Mesodermal cell (in vitro differentiated cells): ENCODE data around the gene MRAP.

Experiments used
- H3K27ac ChIP-seq: 2 replicates; pipeline ENCODE4 v1.7.0; 2013; ENCODE audit warnings: mild to moderate bottlenecking, low read depth, low read length, moderate library complexity; ENCODE audit not compliant: severe bottlenecking
- H3K36me3 ChIP-seq: 2 replicates; pipeline ENCODE4 v1.7.1; 2013; ENCODE audit warnings: mild to moderate bottlenecking, low read length, moderate library complexity; ENCODE audit not compliant: control insufficient read depth, insufficient read depth
- H3K4me1 ChIP-seq: one replicate; pipeline ENCODE4 v1.7.1; 2013; ENCODE audit warnings: mild to moderate bottlenecking, low read length; ENCODE audit not compliant: insufficient read depth, control insufficient read depth, poor library complexity, severe bottlenecking
- H3K4me3 ChIP-seq: 2 replicates; pipeline ENCODE4 v1.7.0; 2013; ENCODE audit warnings: low read length, control low read depth, mild to moderate bottlenecking; ENCODE audit not compliant: insufficient read depth, poor library complexity, severe bottlenecking; ENCODE audit errors: extremely low read depth
- H3K9me3 ChIP-seq: 2 replicates; pipeline ENCODE4 v1.7.1; 2013; ENCODE audit warnings: mild to moderate bottlenecking, low read length, moderate library complexity; ENCODE audit not compliant: control insufficient read depth
- whole genome bisulfite sequencing, 2 experiments: methylation state at CpG; one replicate each; pipeline ENCODE4 v1.1.5; 2013; ENCODE audit warnings: missing lambda C conversion rate in 2 of 2; ENCODE audit not compliant: insufficient coverage in 2 of 2; 5-methylcytosine and 5-hydroxymethylcytosine counted together

The MRAP gene

DNA sequence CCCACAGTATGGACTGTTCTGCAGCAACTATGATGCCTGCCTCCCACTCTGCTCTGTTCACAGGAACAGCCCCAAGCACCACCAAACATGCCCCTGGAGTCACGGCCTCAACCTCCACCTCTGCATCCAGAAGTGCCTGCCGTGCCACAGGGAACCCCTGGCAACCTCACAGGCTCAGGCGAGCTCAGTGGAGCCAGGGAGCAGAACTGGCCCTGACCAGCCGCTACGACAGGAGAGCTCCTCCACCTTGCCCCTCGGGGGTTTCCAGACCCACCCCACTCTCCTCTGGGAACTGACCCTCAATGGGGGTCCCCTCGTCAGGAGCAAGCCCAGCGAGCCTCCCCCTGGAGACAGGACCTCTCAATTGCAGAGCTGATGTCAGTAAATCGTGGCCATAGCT is 13.0 kb downstream of the MRAP start:
- 96 to 97% methylated on average over 6 to 9 of the region's 9 CpGs for WGBS, 2 experiments
- Histone ChIP-seq H3K9me3 (no peaks in the 10 kb centered on the region), H3K4me3 (no peak overlapping the region), H3K4me1 (no peaks in the 10 kb centered on the region), H3K36me3 (peaks cover 49% of the 10 kb centered on the region), H3K27ac (no peak overlapping the region)

DNA sequence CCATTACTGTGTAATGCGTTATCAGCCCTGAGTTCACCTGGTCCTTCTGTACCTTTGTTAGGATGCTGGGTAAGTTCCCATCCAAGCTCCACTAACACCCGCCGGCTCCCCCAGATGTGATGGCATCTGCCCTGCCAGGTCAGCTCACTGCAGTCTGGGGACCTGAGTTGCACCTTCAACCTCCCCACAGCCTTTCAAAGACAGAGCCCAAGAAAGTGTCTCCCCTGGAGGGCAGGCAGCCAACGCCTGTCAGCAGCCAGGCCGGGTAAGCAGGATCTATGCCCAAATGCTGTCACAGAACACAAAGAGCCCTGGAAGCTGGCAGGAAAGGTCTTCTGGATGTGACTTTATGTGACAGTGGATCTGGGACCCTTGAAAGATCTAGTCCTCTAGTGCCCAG is 13.7 kb downstream of the MRAP start:
- no peaks in the 10 kb centered on the region for H3K4me1 ChIP-seq
- WGBS, 2 experiments: 96 to 100% methylated on average over 4 to 5 of the region's 5 CpGs

DNA sequence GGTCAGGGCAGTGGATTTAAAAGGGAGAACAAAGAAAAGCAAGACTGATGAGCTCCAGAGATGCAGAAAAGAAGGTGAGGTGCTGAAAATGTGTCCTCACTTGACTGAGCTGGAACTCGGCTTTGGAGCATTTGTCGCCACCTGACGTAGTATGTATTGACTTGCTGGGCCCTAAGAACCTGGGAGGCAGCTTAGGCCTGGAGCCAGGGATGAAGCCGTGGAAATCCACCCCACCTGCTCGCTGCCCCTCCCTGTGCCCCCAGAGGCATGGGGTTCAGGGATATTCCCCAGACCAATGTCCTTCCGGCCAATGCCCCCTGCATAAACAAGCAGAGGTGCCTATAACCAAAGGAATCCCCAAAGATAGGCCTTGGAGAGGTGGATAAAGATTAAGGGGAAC is 14.3 kb downstream of the MRAP start:
- H3K9me3 ChIP-seq: no peaks in the 10 kb centered on the region
- no peak overlapping the region for H3K27ac ChIP-seq
- WGBS, 2 experiments: 91 to 92% methylated on average over 3 to 5 of the region's 6 CpGs
- peaks cover 62% of the 10 kb centered on the region for H3K36me3 ChIP-seq
- no peaks in the 10 kb centered on the region for H3K4me1 ChIP-seq
- H3K4me3 ChIP-seq: no peak overlapping the region

More for the DNA sequence above, 13.7 kb downstream of the MRAP start:
- no peak overlapping the region for H3K27ac ChIP-seq
- no peak overlapping the region for H3K4me3 ChIP-seq
- H3K9me3 ChIP-seq: no peaks in the 10 kb centered on the region
- H3K36me3 ChIP-seq: peaks cover 56% of the 10 kb centered on the region

DNA sequence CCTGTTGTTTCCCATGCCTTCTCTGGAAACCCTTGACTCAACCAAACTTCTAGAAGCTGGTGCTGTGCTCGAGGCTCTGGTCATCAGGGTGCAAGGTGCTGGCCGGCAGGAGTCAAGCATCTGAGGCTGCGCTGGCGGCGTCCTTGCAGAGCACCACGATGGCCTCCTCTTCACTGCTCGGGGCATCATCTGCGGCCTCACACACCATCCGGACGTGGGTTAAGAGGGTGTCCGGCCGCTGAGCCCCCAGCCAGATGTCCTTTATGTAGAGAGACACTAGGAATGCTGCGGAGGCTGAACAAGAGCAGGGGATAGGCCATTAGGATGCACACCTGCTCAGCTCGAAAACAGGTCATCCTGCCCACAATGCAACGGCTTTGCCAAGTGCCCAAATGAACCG is 16.2 kb downstream of the MRAP start:
- Histone ChIP-seq H3K36me3 (peaks cover 81% of the 10 kb centered on the region), H3K9me3 (no peaks in the 10 kb centered on the region), H3K27ac (no peak overlapping the region), H3K4me3 (no peak overlapping the region), H3K4me1 (no peaks in the 10 kb centered on the region)
- 97 to 98% methylated on average over 11 to 14 of the region's 16 CpGs for WGBS, 2 experiments

DNA sequence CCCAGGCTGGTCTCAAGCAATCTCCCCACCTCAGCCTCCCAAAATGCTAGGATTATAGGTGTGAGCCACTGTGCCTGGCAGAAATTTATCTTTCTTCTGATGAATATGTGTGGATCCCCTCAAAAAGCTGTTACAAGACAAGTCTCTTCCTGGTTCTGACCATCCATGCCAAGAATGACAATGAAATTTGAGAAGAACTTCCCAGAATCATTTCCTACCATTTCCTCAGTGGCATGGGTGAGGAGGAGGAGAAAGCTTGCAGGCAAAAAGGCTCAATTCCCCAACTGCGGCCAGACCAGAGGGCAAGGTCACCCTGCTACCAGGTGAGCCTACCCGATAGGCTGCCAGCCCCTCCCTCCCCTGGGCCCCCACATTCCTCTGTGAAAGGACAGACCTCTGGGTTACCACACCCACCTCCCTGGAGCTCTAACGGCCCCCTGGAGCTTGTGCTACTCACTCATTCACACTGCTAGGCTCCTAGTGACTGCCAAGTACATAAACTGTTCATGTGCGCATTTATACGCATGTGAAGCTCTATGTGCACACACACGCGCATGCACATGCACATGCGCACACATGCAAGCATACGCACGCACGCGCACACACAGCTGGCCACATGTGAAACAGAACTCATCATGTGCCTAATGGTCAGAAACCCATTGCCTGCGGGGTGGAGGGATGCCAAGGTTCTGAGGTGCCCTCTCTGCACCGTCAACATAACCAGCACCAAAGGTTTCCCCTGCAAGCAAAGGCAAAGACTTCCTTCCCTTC is 17.0 kb downstream of the MRAP start:
- H3K27ac ChIP-seq: no peak overlapping the region
- H3K4me1 ChIP-seq: no peaks in the 10 kb centered on the region
- peaks cover 84% of the 10 kb centered on the region for H3K36me3 ChIP-seq
- H3K4me3 ChIP-seq: no peak overlapping the region
- 95% methylated on average over 13 of the region's 14 CpGs for WGBS, 2 experiments
- H3K9me3 ChIP-seq: no peaks in the 10 kb centered on the region

DNA sequence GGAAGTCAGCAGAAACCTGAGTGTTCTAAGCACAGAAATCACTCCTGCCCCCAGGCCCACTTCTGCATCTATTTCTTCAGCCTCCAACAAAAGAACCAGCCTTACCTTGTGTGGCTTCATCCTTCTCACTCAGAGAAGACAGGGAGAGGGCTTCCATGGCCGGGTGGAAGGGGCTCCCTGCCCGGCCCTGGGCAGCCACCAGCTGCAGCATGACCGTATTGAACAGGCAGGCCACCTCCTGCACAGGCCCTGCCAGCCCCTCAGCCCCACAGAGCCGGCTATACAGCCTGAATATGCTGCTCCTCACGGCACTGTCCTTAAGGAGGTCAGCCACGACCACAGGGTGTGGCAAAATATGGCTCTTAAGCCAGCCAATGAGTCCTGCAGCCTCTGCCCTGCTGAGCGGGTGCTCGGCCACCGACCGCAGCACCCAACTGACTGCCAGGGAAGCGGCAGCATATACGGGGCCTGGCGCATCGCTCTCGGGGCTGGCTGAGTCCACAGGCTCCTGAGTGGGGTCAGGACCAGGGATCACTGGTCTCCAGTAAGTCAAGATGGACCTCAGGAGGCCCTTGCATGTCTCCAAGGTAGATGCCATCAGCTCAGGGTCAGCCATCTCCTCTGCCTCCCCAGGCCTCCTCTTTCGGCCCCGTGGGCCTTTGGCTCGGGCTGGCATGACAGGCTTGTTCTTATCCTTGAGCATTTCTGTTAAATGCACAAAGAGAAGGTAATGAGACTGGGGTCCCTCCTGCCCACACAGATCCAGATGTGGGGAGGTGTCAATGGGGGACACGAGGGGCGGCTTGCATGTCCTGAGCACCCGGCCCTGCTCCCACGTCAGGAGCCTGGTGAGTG is 17.9 kb downstream of the MRAP start:
- no peak overlapping the region for H3K27ac ChIP-seq
- WGBS, 2 experiments: 89 to 94% methylated on average over 15 to 19 of the region's 22 CpGs
- H3K36me3 ChIP-seq: peaks cover 91% of the 10 kb centered on the region
- no peaks in the 10 kb centered on the region for H3K4me1 ChIP-seq
- H3K9me3 ChIP-seq: no peaks in the 10 kb centered on the region
- H3K4me3 ChIP-seq: no peak overlapping the region

DNA sequence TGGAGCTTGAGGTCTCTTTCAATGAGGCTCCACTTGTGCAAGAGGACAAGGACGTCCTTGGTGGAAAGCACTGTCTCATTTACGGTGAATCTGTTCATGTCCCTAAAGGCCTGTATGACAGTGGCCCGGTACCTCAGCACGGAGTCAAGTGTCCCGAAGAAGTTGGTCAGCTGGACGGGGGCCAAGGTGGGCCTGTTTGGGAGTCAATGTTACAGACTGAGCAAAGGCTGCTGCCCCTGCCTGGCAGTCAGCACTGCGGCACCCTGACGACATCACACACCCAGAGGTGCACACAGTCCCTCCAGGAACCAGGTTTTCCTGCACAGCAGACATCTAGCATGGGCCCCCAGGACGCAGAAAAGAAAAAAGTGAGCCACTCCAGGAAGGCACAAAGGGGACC is 19.1 kb downstream of the MRAP start:
- Histone ChIP-seq H3K27ac (no peak overlapping the region), H3K9me3 (no peaks in the 10 kb centered on the region), H3K4me3 (no peak overlapping the region), H3K36me3 (peaks cover 92% of the 10 kb centered on the region), H3K4me1 (no peaks in the 10 kb centered on the region)
- WGBS, 2 experiments: 91 to 94% methylated on average over 7 to 9 of the region's 9 CpGs

DNA sequence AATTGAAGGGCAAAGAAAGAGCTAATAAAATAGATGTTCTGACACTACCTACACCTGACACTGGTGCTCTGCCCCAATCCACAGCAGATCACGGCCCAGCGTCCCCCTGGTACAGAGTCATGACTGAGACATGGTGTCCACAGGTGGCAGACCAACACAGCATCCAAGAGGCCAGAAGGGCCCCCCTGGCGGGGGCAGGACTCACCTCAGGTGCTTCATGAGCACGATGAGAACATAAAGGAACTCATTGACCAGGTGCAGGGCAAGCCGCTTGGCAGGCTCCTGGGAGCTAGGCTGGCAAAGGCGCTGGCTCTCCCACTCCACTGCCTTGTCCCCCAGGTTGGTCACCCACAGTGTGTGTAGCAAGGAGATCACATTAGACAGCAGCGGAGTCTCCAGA is 20.4 kb downstream of the MRAP start:
- Histone ChIP-seq H3K4me1 (no peaks in the 10 kb centered on the region), H3K9me3 (no peaks in the 10 kb centered on the region), H3K4me3 (no peak overlapping the region), H3K36me3 (peaks cover 96% of the 10 kb centered on the region), H3K27ac (no peak overlapping the region)
- 84 to 86% methylated on average over 2 to 7 of the region's 7 CpGs for WGBS, 2 experiments

DNA sequence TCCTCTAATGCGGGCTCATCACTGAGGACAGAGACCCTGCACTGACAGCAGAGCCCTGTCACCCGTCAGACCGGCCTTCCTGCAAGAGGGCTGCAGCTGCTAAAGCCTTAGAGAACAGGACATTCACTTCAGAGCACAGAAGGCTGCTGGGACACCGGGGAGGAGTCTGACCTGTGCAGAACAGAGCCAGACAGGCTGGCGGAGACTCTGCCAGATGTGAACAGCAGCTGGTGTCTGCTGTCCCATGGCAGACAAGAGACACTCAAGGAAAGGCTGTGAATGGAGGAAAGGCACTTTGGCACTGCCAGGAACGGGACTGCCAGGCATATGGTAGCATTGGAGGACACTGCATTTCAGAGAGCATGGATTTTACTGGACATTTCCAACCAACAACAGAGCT is 21.4 kb downstream of the MRAP start:
- 96 to 98% methylated on average over 6 of the region's 6 CpGs for WGBS, 2 experiments
- no peaks in the 10 kb centered on the region for H3K4me1 ChIP-seq
- no peak overlapping the region for H3K27ac ChIP-seq
- H3K9me3 ChIP-seq: no peaks in the 10 kb centered on the region
- H3K4me3 ChIP-seq: no peak overlapping the region
- H3K36me3 ChIP-seq: peaks cover 96% of the 10 kb centered on the region

DNA sequence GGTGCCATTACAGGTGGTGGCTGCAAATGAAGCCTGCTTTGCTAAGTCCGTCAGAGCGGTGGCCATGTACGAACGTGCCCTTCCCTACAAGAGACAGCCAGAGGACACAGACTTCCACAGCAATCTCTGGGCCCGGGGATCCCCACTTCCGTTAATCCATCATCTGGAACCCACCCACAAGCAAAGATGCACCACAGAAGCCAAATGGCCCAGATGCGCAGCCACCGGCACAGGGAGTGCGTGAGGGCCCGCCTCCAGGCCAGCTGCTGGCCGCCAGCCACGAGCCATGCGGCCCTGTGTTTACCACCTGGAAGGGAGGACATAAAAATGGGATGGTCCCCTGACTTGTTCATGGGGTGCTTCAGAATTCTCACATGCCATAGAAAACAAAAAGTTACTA is 22.1 kb downstream of the MRAP start:
- WGBS, 2 experiments: 97 to 100% methylated on average over 7 to 8 of the region's 13 CpGs
- peaks cover 97% of the 10 kb centered on the region for H3K36me3 ChIP-seq
- H3K9me3 ChIP-seq: no peaks in the 10 kb centered on the region
- H3K4me1 ChIP-seq: no peaks in the 10 kb centered on the region
- H3K4me3 ChIP-seq: no peak overlapping the region
- no peak overlapping the region for H3K27ac ChIP-seq

DNA sequence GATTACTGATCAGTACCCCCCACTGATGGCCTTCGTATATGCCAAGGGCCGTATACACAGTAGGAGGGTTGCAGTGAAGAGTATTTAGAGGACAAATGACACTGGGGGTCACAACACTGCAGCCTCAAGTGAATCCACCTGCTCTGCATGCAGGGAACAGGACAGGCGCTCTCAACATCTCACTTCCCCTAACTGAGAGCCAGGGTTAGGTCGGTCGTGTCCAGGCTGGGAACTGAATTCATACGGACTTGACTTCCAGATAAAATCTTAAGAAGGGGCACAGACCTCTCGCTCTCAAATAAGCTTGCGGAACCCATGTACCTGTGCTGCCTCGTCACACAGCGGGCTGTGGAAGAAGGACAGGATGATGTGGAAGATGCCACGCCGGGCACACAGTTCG is 22.8 kb downstream of the MRAP start:
- Histone ChIP-seq H3K4me3 (no peak overlapping the region), H3K27ac (no peak overlapping the region), H3K36me3 (peaks cover 97% of the 10 kb centered on the region), H3K4me1 (no peaks in the 10 kb centered on the region), H3K9me3 (no peaks in the 10 kb centered on the region)
- WGBS, 2 experiments: 97% methylated on average over 11 to 13 of the region's 13 CpGs
